ENCODE results near the gene PTPRN2.

GRCh38 chr7:158013085-158013668 is 574.4 kb downstream of the PTPRN2 start:
- TF ChIP-seq EZH2 (IDR thresholded peaks at IDR 0.05; ENCODE audit: low read depth), result no peak
- no peak for TF ChIP-seq CTCF (conservative IDR thresholded peaks at IDR 0.05)

Data from PC-9 (cell line).